ENCODE results near the gene PHEX. TPM values are rescaled to one million over a fixed set of nuclear protein-coding genes. Genes with fewer than 3 reads are reported as not detected.

Gene PHEX
- total RNA-seq, 1 experiment from 2014 or later, result 1.3 TPM

DNA sequence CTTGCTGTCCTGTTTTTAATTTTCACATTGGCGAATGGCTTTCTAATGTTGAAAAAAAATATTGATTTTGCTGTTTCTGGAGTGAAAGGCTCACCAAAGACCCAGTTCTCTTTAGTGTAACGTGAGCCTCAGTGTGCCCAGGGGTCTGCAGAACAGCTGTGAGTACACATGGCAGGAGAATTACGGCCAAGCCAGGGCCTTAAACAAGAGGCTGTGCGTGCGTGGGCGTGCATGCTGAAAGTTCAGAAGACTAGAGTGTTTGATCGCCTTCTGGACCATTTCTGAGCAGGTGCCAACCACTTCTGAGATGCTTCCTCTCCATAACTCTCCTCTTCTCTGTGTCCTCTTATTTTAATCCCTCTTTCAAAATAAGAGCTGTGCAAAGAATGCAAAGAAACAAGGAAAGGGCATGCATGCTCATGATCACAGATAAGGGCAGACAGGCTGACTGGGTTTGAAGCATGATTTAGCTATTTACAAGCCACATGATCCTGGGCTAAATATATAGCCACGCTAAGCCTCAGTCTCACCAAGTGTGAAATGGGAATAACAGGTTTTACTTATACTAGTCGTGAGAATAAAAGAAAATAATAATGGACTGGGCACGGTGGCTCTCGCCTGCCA, 9.9 kb downstream of the PHEX start:
- H3K4me2 ChIP-seq (ENCODE audit: low read depth, low read length, poor library complexity, severe bottlenecking), result no peak overlapping the region
- H3K9me3 ChIP-seq (ENCODE audit: low read length), result no peaks in the 10 kb centered on the region
- H3K9ac ChIP-seq (ENCODE audit: low read length), result no peak overlapping the region
- no peak overlapping the region for H2AFZ ChIP-seq (ENCODE audit: low read length)
- H3K36me3 ChIP-seq (ENCODE audit: insufficient read depth, low read length), result no peaks in the 10 kb centered on the region
- H3K4me1 ChIP-seq (ENCODE audit: low read length), result no peaks in the 10 kb centered on the region
- H3K9me2 ChIP-seq (replicated peaks; ENCODE audit: insufficient read depth, low read length), result no peaks in the 10 kb centered on the region
- no peaks in the 10 kb centered on the region for H3K27me3 ChIP-seq (ENCODE audit: low read length)
- H3K4me3 ChIP-seq (ENCODE audit: low read length), result no peak overlapping the region
- H3K79me2 ChIP-seq (ENCODE audit: low read length), result no peaks in the 10 kb centered on the region
- DNase-seq, result no peak
- H4K20me1 ChIP-seq (ENCODE audit: insufficient read depth, low read depth, low read length), result no peaks in the 10 kb centered on the region
- H3K27ac ChIP-seq (ENCODE audit: low read length), result no peak overlapping the region

GRCh38 chrX:22043872-22044271, 11.7 kb downstream of the PHEX start:
- no peaks in the 10 kb centered on the region for H3K36me3 ChIP-seq (ENCODE audit: insufficient read depth, low read length)
- H3K9me2 ChIP-seq (replicated peaks; ENCODE audit: insufficient read depth, low read length), result no peaks in the 10 kb centered on the region
- no peaks in the 10 kb centered on the region for H3K4me1 ChIP-seq (ENCODE audit: low read length)
- no peak overlapping the region for H2AFZ ChIP-seq (ENCODE audit: low read length)
- no peak overlapping the region for H3K4me2 ChIP-seq (ENCODE audit: low read depth, low read length, poor library complexity, severe bottlenecking)
- DNase-seq, result no peak
- no peak overlapping the region for H3K4me3 ChIP-seq (ENCODE audit: low read length)
- H3K79me2 ChIP-seq (ENCODE audit: low read length), result no peaks in the 10 kb centered on the region
- H3K9ac ChIP-seq (ENCODE audit: low read length), result no peak overlapping the region
- no peaks in the 10 kb centered on the region for H4K20me1 ChIP-seq (ENCODE audit: insufficient read depth, low read depth, low read length)
- H3K9me3 ChIP-seq (ENCODE audit: low read length), result no peaks in the 10 kb centered on the region
- H3K27me3 ChIP-seq (ENCODE audit: low read length), result no peaks in the 10 kb centered on the region
- H3K27ac ChIP-seq (ENCODE audit: low read length), result no peak overlapping the region

- Histone ChIP-seq H3K27me3 (ENCODE audit: low read length) (no peaks in the 10 kb centered on the region), H3K4me3 (ENCODE audit: low read length) (no peak overlapping the region), H3K4me2 (ENCODE audit: low read depth, low read length, poor library complexity, severe bottlenecking) (no peak overlapping the region), H3K27ac (ENCODE audit: low read length) (no peak overlapping the region), H3K4me1 (ENCODE audit: low read length) (no peaks in the 10 kb centered on the region), H3K79me2 (ENCODE audit: low read length) (no peaks in the 10 kb centered on the region), H3K9me3 (ENCODE audit: low read length) (no peaks in the 10 kb centered on the region), H3K9me2 (replicated peaks; ENCODE audit: insufficient read depth, low read length) (no peaks in the 10 kb centered on the region), H2AFZ (ENCODE audit: low read length) (no peak overlapping the region), H4K20me1 (ENCODE audit: insufficient read depth, low read depth, low read length) (no peaks in the 10 kb centered on the region), H3K36me3 (ENCODE audit: insufficient read depth, low read length) (no peaks in the 10 kb centered on the region), H3K9ac (ENCODE audit: low read length) (no peak overlapping the region)
- no peak for DNase-seq
Measured at GRCh38 chrX:22047468-22047867, 15.3 kb downstream of the PHEX start.

- Histone ChIP-seq H3K4me3 (ENCODE audit: low read length) (no peak overlapping the region), H3K4me2 (ENCODE audit: low read depth, low read length, poor library complexity, severe bottlenecking) (no peak overlapping the region), H3K9ac (ENCODE audit: low read length) (no peak overlapping the region), H3K4me1 (ENCODE audit: low read length) (no peaks in the 10 kb centered on the region; the same call in 1 of the 2 replicates), H3K9me2 (replicated peaks; ENCODE audit: insufficient read depth, low read length) (no peaks in the 10 kb centered on the region), H4K20me1 (ENCODE audit: insufficient read depth, low read depth, low read length) (no peaks in the 10 kb centered on the region), H3K36me3 (ENCODE audit: insufficient read depth, low read length) (no peaks in the 10 kb centered on the region), H3K27me3 (ENCODE audit: low read length) (no peaks in the 10 kb centered on the region), H3K9me3 (ENCODE audit: low read length) (no peaks in the 10 kb centered on the region), H3K79me2 (ENCODE audit: low read length) (no peaks in the 10 kb centered on the region), H3K27ac (ENCODE audit: low read length) (no peak overlapping the region), H2AFZ (ENCODE audit: low read length) (no peak overlapping the region)
- DNase-seq, result no peak
Measured at GRCh38 chrX:22053481-22053880, 21.4 kb downstream of the PHEX start.

DNA sequence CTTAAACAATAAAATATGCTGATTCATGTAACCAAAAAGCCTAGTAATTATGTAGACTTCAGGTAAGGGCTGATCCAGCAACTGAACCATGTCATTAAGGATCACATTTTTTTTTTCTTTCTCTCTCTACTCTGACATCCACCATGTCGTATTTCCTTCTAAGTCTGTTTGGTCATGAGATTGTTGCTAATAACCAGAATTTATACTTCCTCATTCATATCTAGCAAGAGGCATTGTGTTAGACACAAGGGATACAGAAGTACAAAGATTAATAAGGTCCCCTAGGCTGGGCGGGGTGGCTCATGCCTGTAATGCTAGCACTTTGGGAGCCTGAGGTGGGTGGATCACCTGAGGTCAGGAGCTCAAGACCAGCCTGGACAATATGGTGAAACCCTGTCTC, 24.1 kb downstream of the PHEX start:
- Histone ChIP-seq H3K9me2 (replicated peaks; ENCODE audit: insufficient read depth, low read length) (no peaks in the 10 kb centered on the region), H3K9me3 (ENCODE audit: low read length) (no peaks in the 10 kb centered on the region), H3K79me2 (ENCODE audit: low read length) (no peaks in the 10 kb centered on the region), H3K27me3 (ENCODE audit: low read length) (no peaks in the 10 kb centered on the region), H3K36me3 (ENCODE audit: insufficient read depth, low read length) (no peaks in the 10 kb centered on the region), H2AFZ (ENCODE audit: low read length) (no peak overlapping the region), H3K27ac (ENCODE audit: low read length) (no peak overlapping the region), H3K9ac (ENCODE audit: low read length) (no peak overlapping the region), H4K20me1 (ENCODE audit: insufficient read depth, low read depth, low read length) (no peaks in the 10 kb centered on the region), H3K4me2 (ENCODE audit: low read depth, low read length, poor library complexity, severe bottlenecking) (no peak overlapping the region), H3K4me1 (ENCODE audit: low read length) (no peaks in the 10 kb centered on the region; the same call in 1 of the 2 replicates), H3K4me3 (ENCODE audit: low read length) (no peak overlapping the region)
- DNase-seq, result no peak

DNA sequence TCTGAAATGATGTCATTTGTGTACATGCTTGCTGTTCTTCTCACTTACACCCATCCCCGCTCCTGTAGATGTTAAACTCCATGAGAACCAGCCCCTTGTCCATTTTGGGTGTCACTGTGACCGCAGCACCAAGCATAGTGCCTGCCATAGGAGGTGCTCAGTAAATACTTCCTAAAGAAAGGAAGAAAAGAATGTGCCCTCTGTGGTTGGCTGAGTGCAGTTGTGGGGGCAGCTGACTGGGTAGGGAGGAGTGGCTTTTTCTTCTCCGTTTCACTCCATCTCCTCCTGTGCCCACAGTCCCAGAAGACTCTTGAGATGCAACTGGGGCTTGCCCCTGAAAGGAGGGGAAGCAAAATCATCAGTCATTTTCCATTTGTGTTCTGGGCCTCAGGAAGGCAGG, 25.5 kb downstream of the PHEX start:
- no peak overlapping the region for H2AFZ ChIP-seq (ENCODE audit: low read length)
- H3K4me1 ChIP-seq (ENCODE audit: low read length), result no peaks in the 10 kb centered on the region; the same call in 1 of the 2 replicates
- no peaks in the 10 kb centered on the region for H3K9me3 ChIP-seq (ENCODE audit: low read length)
- DNase-seq, result no peak
- H3K9ac ChIP-seq (ENCODE audit: low read length), result no peak overlapping the region
- no peaks in the 10 kb centered on the region for H3K79me2 ChIP-seq (ENCODE audit: low read length)
- no peak overlapping the region for H3K27ac ChIP-seq (ENCODE audit: low read length)
- no peak overlapping the region for H3K4me3 ChIP-seq (ENCODE audit: low read length)
- H3K36me3 ChIP-seq (ENCODE audit: insufficient read depth, low read length), result no peaks in the 10 kb centered on the region
- no peak overlapping the region for H3K4me2 ChIP-seq (ENCODE audit: low read depth, low read length, poor library complexity, severe bottlenecking)
- no peaks in the 10 kb centered on the region for H3K9me2 ChIP-seq (replicated peaks; ENCODE audit: insufficient read depth, low read length)
- H3K27me3 ChIP-seq (ENCODE audit: low read length), result no peaks in the 10 kb centered on the region
- H4K20me1 ChIP-seq (ENCODE audit: insufficient read depth, low read depth, low read length), result no peaks in the 10 kb centered on the region

DNA sequence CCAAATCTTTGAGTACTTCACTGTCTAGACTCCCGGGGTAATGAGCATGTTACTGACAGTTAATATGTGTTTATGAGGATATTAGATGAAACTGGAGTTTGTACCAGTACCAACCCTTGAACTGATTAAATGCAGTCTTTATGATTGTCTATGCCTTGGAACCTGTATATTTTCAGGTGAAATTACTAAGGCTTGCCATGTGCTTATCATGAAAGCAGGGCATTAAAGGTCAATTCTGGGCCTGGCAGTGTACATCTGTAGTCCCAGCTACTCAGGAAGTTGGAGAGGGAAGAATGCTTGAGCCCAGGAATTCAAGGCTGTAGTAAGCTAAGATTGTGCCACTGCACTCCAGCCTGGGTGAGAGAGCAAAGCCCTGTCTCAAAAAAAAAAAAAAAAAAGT, 27.6 kb downstream of the PHEX start:
- Histone ChIP-seq H2AFZ (ENCODE audit: low read length) (no peak overlapping the region), H3K36me3 (ENCODE audit: insufficient read depth, low read length) (no peaks in the 10 kb centered on the region), H3K4me2 (ENCODE audit: low read depth, low read length, poor library complexity, severe bottlenecking) (no peak overlapping the region), H3K9me2 (replicated peaks; ENCODE audit: insufficient read depth, low read length) (no peaks in the 10 kb centered on the region), H3K4me1 (ENCODE audit: low read length) (peaks cover 8% of the 10 kb centered on the region), H3K27me3 (ENCODE audit: low read length) (no peaks in the 10 kb centered on the region), H3K4me3 (ENCODE audit: low read length) (no peak overlapping the region), H3K9ac (ENCODE audit: low read length) (no peak overlapping the region), H4K20me1 (ENCODE audit: insufficient read depth, low read depth, low read length) (no peaks in the 10 kb centered on the region), H3K27ac (ENCODE audit: low read length) (no peak overlapping the region), H3K79me2 (ENCODE audit: low read length) (no peaks in the 10 kb centered on the region), H3K9me3 (ENCODE audit: low read length) (no peaks in the 10 kb centered on the region)
- DNase-seq, result no peak

DNA sequence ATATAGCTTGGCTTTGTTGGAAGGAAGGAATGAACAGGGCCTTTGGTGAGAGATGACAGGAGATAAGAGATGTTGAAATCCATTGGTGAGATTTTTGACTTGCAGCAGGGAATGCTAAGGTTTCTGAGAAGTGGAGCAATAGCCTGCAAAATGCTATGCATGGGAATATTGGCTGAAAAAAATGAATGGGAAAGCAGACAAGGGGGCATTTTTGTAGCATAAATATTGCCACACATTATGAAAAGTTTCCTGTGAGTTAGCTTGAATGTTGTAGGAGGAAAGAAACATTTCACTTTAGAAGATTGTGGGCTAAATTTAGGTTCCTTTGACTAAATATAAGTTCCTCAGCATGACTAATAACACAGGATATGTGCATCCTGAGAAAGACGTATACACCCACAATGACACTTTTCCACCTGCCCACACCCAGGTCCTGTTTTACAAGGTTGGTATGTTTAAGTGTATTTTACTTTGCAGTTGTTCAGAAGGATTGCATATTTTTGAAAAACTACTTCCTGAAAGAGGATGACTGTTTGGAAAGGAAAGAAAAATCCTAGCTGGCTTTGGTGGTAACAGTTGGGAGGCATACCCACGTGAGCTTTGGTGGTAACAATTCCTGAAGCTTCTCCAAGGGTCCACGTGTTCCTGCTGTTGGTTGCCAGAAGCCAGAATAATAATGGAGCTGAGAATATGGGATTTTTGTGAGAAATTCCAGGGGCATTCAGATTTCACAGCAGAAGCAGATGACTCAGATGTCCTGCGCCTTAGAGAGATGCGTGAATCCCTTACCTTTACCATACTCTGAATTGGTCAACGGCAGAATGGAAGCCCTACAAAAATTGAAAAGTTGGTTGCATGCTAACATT, 28.5 kb downstream of the PHEX start:
- no peaks in the 10 kb centered on the region for H3K79me2 ChIP-seq (ENCODE audit: low read length)
- no peak overlapping the region for H3K9ac ChIP-seq (ENCODE audit: low read length)
- H3K4me3 ChIP-seq (ENCODE audit: low read length), result no peak overlapping the region
- no peaks in the 10 kb centered on the region for H3K36me3 ChIP-seq (ENCODE audit: insufficient read depth, low read length)
- no peak overlapping the region for H3K4me2 ChIP-seq (ENCODE audit: low read depth, low read length, poor library complexity, severe bottlenecking)
- H2AFZ ChIP-seq (ENCODE audit: low read length), result no peak overlapping the region
- H3K9me2 ChIP-seq (replicated peaks; ENCODE audit: insufficient read depth, low read length), result no peaks in the 10 kb centered on the region
- no peaks in the 10 kb centered on the region for H4K20me1 ChIP-seq (ENCODE audit: insufficient read depth, low read depth, low read length)
- H3K27ac ChIP-seq (ENCODE audit: low read length), result no peak overlapping the region
- no peaks in the 10 kb centered on the region for H3K27me3 ChIP-seq (ENCODE audit: low read length)
- DNase-seq, result no peak
- H3K9me3 ChIP-seq (ENCODE audit: low read length), result no peaks in the 10 kb centered on the region
- peaks cover 8% of the 10 kb centered on the region for H3K4me1 ChIP-seq (ENCODE audit: low read length)
